Spleen (tissue), 7 donors: Measurements from ENCODE around the gene KLHL21.

Source experiments
- CTCF ChIP-seq, 11 experiments: fragments of 200-600 bp in 7 of 11; fragments of 450-650 bp in 4 of 11; sonication (generic) in 4 of 11; IDR thresholded peaks in 8 of 11; conservative IDR thresholded peaks in 3 of 11; 1 replicate in 7 of 11; 2 replicates in 4 of 11; pipeline versions ENCODE4 v1.4.0 to v1.8.0; 2016 to 2021; ENCODE audit warnings: antibody characterized with exemption in 11 of 11, inconsistent platforms in 4 of 11, mild to moderate bottlenecking in 1 of 11
- POLR2A ChIP-seq, 3 donors: fragments of 450-650 bp; IDR thresholded peaks; one replicate each; pipeline ENCODE4 v1.5.1; 2017; ENCODE audit warnings: antibody characterized with exemption in 3 of 3, mild to moderate bottlenecking in 1 of 3
- donor health status: DM: no; HTN: no; CAD: no; lungs with moderate emphysema.
- donor health status: DM: no; HTN: no; CAD: no.
- donor health status: DM: no; HTN: no; CAD: no.

- TF ChIP-seq CTCF (IDR thresholded peaks at IDR 0.05 in 8 of 11, conservative IDR thresholded peaks at IDR 0.05 in 3 of 11) (no peak), POLR2A (IDR thresholded peaks at IDR 0.05) (no peak)
Measured at GRCh38 chr1:6623269-6623965, 20.7 kb upstream of the KLHL21 start.
